SK-N-SH treated with all-trans-retinoic acid at 6 μM for 48 hours (cell line): Measurements from ENCODE around the gene PNMT.
A peak's percentile ranks its signal among the peaks of the same experiment; 100 is the strongest.

ENCODE experiments used
- ATAC-seq: fragments of 200-7000 bp; cut with Tn5 transposase; 3 replicates; pipeline ENCODE4 v1.9.1; 2020; ENCODE audit warnings: mild to moderate bottlenecking, moderate library complexity
- ARNTL ChIP-seq: fragments of 450-650 bp; formaldehyde crosslinking; IDR thresholded peaks from 2 replicates; pipeline ENCODE4 v1.5.0; 2020; ENCODE audit warnings: low read depth, mild to moderate bottlenecking, moderate library complexity, borderline replicate concordance
- BACH2 ChIP-seq: fragments of 250-450 bp; sonication (Bioruptor Pico); IDR thresholded peaks from 2 replicates; pipeline ENCODE4 v1.9.0; 2021; ENCODE audit warnings: mild to moderate bottlenecking, borderline replicate concordance
- CSDC2 ChIP-seq: fragments of 250-450 bp; sonication (Bioruptor Pico); IDR thresholded peaks from 2 replicates; pipeline ENCODE4 v1.5.0; 2020; ENCODE audit warnings: mild to moderate bottlenecking, moderate library complexity
- GLIS3 ChIP-seq: fragments of 250-450 bp; sonication (Bioruptor Pico); IDR thresholded peaks from 2 replicates; pipeline ENCODE4 v1.5.0; 2020; ENCODE audit warnings: mild to moderate bottlenecking, moderate library complexity
- OSR1 ChIP-seq: fragments of 250-450 bp; sonication (Bioruptor Pico); IDR thresholded peaks from 2 replicates; pipeline ENCODE4 v1.8.0; 2022; ENCODE audit warnings: moderate library complexity, mild to moderate bottlenecking, inconsistent platforms
- PPARA ChIP-seq: fragments of 250-450 bp; sonication (Bioruptor Pico); IDR thresholded peaks from 2 replicates; pipeline ENCODE4 v1.5.0; 2020; ENCODE audit warnings: mild to moderate bottlenecking, borderline replicate concordance
- RARB ChIP-seq: fragments of 250-450 bp; sonication (Bioruptor Pico); IDR thresholded peaks from 2 replicates; pipeline ENCODE4 v1.8.0; 2021; ENCODE audit warnings: mild to moderate bottlenecking, moderate library complexity
- SNAI2 ChIP-seq: fragments of 250-450 bp; sonication (Bioruptor Pico); IDR thresholded peaks from 2 replicates; pipeline ENCODE4 v1.5.0; 2020; ENCODE audit warnings: mild to moderate bottlenecking, moderate library complexity
- TCF4 ChIP-seq: fragments of 250-450 bp; sonication (Bioruptor Pico); IDR thresholded peaks from 2 replicates; pipeline ENCODE4 v1.8.0; 2021; ENCODE audit warnings: mild to moderate bottlenecking, moderate library complexity, borderline replicate concordance
- TOX ChIP-seq: fragments of 250-450 bp; sonication (Bioruptor Pico); IDR thresholded peaks from 2 replicates; pipeline ENCODE4 v1.8.0; 2021; ENCODE audit warnings: mild to moderate bottlenecking, moderate library complexity, borderline replicate concordance
- ZC3H10 ChIP-seq: fragments of 250-450 bp; sonication (Bioruptor Pico); IDR thresholded peaks from 2 replicates; pipeline ENCODE4 v1.5.1; 2021; ENCODE audit warnings: mild to moderate bottlenecking, moderate library complexity
- ZNF565 ChIP-seq: fragments of 450-650 bp; formaldehyde crosslinking; conservative IDR thresholded peaks from 2 replicates; pipeline ENCODE4 v1.5.0; 2020; ENCODE audit warnings: low read depth, mild to moderate bottlenecking, moderate library complexity
- ZNF70 ChIP-seq: fragments of 450-650 bp; formaldehyde crosslinking; IDR thresholded peaks from 2 replicates; pipeline ENCODE4 v1.5.0; 2020; ENCODE audit warnings: mild to moderate bottlenecking, moderate library complexity
- TF ChIP-seq, protein P1 (sequence below): fragments of 250-450 bp; sonication (Bioruptor Pico); IDR thresholded peaks from 2 replicates; pipeline ENCODE4 v1.5.0; 2020; ENCODE audit warnings: mild to moderate bottlenecking, moderate library complexity
- TF ChIP-seq, protein P2 (sequence below): fragments of 250-450 bp; sonication (Bioruptor Pico); IDR thresholded peaks from 2 replicates; pipeline ENCODE4 v1.8.0; 2021; ENCODE audit warnings: low read depth, mild to moderate bottlenecking, moderate library complexity, borderline replicate concordance
- TF ChIP-seq, protein P3 (sequence below): fragments of 250-450 bp; sonication (Bioruptor Pico); IDR thresholded peaks from 2 replicates; pipeline ENCODE4 v1.5.1; 2021; ENCODE audit warnings: mild to moderate bottlenecking, moderate library complexity
- TF ChIP-seq, protein P4 (sequence below): fragments of 250-450 bp; sonication (Bioruptor Pico); IDR thresholded peaks from 2 replicates; pipeline ENCODE4 v1.8.0; 2020; ENCODE audit warnings: mild to moderate bottlenecking, moderate library complexity, borderline replicate concordance

PNMT gene

DNA sequence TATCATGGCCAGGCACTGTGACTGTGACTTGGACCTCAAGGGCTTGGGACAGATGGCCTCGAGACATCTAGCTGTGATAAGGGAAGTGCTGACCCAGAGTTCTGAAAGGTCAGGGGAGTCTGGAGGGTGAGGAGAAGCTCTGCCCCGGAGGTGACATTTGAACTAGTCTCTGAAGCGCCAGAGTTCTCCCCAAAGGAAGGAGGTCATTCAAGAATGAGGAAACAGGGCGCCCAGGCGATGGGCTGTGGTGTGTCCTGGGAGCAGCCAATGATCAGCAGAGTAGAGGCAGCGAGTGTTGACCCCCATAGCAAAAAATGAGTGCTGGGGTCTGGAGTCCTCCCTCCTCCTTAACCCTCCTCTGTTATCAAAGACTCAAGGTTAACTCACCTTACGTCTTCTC is 26.4 kb upstream of the PNMT start:
- ATAC-seq = no peak
- no peak for TF ChIP-seq GLIS3 (CRISPR knock-in tag)

DNA sequence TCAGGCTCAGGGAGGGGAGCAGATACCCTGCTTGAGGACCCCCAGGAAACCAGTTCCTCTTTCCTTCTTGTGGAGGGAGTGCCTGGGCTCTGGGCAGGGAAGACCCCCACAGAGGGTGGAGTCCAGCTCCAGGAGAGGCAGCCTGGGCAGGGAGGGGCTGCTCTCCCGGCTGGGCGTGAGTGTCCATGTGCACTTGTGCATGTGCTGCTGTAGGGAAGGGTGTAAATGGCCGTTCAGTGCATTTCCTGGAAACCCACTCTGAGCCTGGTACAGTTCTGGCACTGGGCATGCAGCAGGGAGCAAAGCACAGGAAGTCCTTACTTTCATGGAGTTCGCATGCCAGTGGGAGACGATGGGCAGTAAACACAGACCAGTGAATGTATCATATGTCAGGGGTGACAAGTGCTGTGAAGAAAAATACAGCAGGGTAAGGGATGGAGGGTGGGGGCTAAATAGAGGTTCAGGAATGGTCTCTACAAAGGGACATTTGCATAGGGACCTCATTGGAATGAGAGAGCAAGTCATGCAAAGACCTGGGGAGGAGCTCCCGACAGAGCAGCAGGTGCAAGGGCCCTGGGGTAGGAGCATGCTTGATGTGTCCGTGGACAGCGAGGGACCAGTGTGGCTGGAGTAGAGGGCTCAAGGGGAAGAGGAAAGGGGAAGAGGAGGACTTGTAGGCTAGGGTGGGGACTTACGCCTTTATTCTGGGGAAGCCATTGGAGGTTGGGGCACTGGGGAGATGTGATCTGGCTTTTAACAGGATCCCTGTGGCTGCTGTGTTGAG is 25.8 kb upstream of the PNMT start:
- TF ChIP-seq, protein P1, sequence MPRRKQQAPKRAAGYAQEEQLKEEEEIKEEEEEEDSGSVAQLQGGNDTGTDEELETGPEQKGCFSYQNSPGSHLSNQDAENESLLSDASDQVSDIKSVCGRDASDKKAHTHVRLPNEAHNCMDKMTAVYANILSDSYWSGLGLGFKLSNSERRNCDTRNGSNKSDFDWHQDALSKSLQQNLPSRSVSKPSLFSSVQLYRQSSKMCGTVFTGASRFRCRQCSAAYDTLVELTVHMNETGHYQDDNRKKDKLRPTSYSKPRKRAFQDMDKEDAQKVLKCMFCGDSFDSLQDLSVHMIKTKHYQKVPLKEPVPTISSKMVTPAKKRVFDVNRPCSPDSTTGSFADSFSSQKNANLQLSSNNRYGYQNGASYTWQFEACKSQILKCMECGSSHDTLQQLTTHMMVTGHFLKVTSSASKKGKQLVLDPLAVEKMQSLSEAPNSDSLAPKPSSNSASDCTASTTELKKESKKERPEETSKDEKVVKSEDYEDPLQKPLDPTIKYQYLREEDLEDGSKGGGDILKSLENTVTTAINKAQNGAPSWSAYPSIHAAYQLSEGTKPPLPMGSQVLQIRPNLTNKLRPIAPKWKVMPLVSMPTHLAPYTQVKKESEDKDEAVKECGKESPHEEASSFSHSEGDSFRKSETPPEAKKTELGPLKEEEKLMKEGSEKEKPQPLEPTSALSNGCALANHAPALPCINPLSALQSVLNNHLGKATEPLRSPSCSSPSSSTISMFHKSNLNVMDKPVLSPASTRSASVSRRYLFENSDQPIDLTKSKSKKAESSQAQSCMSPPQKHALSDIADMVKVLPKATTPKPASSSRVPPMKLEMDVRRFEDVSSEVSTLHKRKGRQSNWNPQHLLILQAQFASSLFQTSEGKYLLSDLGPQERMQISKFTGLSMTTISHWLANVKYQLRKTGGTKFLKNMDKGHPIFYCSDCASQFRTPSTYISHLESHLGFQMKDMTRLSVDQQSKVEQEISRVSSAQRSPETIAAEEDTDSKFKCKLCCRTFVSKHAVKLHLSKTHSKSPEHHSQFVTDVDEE (CRISPR knock-in tag) = no peak
- no peak for TF ChIP-seq OSR1 (CRISPR knock-in tag)
- TF ChIP-seq, protein P2, sequence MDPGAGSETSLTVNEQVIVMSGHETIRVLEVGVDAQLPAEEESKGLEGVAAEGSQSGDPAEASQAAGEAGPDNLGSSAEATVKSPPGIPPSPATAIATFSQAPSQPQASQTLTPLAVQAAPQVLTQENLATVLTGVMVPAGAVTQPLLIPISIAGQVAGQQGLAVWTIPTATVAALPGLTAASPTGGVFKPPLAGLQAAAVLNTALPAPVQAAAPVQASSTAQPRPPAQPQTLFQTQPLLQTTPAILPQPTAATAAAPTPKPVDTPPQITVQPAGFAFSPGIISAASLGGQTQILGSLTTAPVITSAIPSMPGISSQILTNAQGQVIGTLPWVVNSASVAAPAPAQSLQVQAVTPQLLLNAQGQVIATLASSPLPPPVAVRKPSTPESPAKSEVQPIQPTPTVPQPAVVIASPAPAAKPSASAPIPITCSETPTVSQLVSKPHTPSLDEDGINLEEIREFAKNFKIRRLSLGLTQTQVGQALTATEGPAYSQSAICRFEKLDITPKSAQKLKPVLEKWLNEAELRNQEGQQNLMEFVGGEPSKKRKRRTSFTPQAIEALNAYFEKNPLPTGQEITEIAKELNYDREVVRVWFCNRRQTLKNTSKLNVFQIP (CRISPR knock-in tag) = no peak
- no peak for TF ChIP-seq ZC3H10
- no peak for TF ChIP-seq ZNF565 (CRISPR knock-in tag)
- TF ChIP-seq, protein P3, sequence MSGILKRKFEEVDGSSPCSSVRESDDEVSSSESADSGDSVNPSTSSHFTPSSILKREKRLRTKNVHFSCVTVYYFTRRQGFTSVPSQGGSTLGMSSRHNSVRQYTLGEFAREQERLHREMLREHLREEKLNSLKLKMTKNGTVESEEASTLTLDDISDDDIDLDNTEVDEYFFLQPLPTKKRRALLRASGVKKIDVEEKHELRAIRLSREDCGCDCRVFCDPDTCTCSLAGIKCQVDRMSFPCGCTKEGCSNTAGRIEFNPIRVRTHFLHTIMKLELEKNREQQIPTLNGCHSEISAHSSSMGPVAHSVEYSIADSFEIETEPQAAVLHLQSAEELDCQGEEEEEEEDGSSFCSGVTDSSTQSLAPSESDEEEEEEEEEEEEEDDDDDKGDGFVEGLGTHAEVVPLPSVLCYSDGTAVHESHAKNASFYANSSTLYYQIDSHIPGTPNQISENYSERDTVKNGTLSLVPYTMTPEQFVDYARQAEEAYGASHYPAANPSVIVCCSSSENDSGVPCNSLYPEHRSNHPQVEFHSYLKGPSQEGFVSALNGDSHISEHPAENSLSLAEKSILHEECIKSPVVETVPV = no peak
- no peak for TF ChIP-seq PPARA (CRISPR knock-in tag)
- no peak for TF ChIP-seq RARB
- no peak for TF ChIP-seq TCF4
- no peak for TF ChIP-seq SNAI2 (CRISPR knock-in tag)
- no peak for TF ChIP-seq GLIS3 (CRISPR knock-in tag)
- TF ChIP-seq BACH2 = no peak
- no peak for ATAC-seq

DNA sequence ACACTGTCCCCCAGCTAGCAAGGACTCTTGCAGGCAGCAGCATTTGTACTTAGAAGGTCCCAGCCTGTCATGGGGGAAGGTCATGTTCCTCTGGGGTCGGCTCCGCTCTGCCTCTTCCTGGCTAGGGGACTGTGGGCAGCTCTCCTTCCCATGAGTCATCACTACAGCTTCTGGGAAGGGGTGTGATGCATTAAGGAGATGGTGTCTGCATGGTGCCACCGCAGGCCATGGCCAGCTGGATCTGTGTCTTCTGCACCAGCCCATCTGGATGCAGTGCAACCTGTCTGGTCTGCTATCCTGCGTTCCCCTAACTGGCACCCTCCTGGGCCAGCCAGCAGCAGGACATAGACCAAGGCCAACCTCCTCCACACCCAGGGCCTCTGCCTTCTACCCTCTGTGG is 25.0 kb upstream of the PNMT start:
- peak; percentile 68 for ATAC-seq
- TF ChIP-seq ARNTL (no peak), RARB (no peak), ZNF565 (CRISPR knock-in tag) (no peak)
- TF ChIP-seq, protein P4, sequence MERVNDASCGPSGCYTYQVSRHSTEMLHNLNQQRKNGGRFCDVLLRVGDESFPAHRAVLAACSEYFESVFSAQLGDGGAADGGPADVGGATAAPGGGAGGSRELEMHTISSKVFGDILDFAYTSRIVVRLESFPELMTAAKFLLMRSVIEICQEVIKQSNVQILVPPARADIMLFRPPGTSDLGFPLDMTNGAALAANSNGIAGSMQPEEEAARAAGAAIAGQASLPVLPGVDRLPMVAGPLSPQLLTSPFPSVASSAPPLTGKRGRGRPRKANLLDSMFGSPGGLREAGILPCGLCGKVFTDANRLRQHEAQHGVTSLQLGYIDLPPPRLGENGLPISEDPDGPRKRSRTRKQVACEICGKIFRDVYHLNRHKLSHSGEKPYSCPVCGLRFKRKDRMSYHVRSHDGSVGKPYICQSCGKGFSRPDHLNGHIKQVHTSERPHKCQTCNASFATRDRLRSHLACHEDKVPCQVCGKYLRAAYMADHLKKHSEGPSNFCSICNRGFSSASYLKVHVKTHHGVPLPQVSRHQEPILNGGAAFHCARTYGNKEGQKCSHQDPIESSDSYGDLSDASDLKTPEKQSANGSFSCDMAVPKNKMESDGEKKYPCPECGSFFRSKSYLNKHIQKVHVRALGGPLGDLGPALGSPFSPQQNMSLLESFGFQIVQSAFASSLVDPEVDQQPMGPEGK (CRISPR knock-in tag) = no peak

DNA sequence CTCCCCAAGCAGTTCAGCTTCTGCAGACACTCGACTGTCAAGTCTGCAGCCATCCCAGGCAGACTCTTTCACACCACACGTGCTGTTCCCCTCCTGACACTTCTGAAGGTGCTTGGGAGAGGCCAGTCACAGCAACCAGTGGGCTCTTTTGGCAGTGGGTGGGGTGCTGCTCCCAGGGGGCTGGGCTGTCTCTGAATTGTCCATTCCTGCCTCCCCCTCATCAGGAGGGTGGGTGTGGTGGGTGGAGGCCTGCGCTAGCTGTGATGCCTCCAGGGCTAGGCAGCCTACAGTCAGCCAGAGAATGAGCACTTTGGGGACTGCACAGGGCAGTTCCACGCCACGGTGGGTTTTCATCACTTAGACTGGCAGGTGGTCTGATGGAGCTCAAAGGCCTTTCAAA is 21.0 kb upstream of the PNMT start:
- no peak for ATAC-seq
- TF ChIP-seq ZC3H10 (no peak), ZNF70 (CRISPR knock-in tag) (no peak), CSDC2 (CRISPR knock-in tag) (no peak), TOX (CRISPR knock-in tag) (no peak)
- TF ChIP-seq, protein P1 (CRISPR knock-in tag) = no peak
